H1 (cell line): ENCODE data around the gene ZBTB20. TPM values are rescaled to one million over a fixed set of nuclear protein-coding genes. Genes with fewer than 3 reads are reported as not detected.

Experiments used
- CTCF ChIA-PET: fragments of 300-600 bp; sonication (Branson Sonifier 250); formaldehyde crosslinking; loops from one replicate; lab custom pipeline; 2021; ENCODE audit not compliant: partially characterized antibody; lab: Charles Lee
- POLR2A ChIA-PET: fragments of 300-600 bp; sonication (Branson Sonifier 250); formaldehyde crosslinking; loops from one replicate; lab custom pipeline; 2021; ENCODE audit warnings: inconsistent platforms; ENCODE audit not compliant: partially characterized antibody; lab: Charles Lee
- DNase-seq, 2 experiments: peaks; one replicate each; pipeline versions ENCODE4 v3.0.0 to v3.0.0-alpha.2; 2010 to 2022; ENCODE audit warnings: low spot score in 2 of 2, low read depth in 1 of 2, mixed read lengths in 1 of 2
- FAIRE-seq: peaks from 2 replicates; lab custom pipeline; 2011; peaks lifted over from hg19 to GRCh38; lab: Jason Lieb, UNC
- H2AFZ ChIP-seq: 2 replicates; pipeline ENCODE4 v1.8.1; 2012; ENCODE audit warnings: low read length, inconsistent platforms
- H2AK5ac ChIP-seq: 2 replicates; pipeline ENCODE4 v1.6.1; 2013; ENCODE audit warnings: low read depth, low read length
- H2BK120ac ChIP-seq: replicated peaks from 2 replicates; pipeline ENCODE3; 2013; ENCODE audit warnings: low read depth, low read length, inconsistent platforms
- H2BK12ac ChIP-seq: 2 replicates; pipeline ENCODE4 v1.6.1; 2013; ENCODE audit warnings: low read depth, low read length
- H2BK15ac ChIP-seq: 2 replicates; pipeline ENCODE4 v1.6.1; 2013; ENCODE audit warnings: low read length
- H2BK20ac ChIP-seq: 2 replicates; pipeline ENCODE4 v1.6.1; 2013; ENCODE audit warnings: low read length
- H2BK5ac ChIP-seq: 2 replicates; pipeline ENCODE4 v1.6.1; 2013; ENCODE audit warnings: low read depth, low read length
- H3K14ac ChIP-seq: 2 replicates; pipeline ENCODE4 v1.6.1; 2013; ENCODE audit warnings: inconsistent platforms; ENCODE audit not compliant: insufficient read length
- H3K18ac ChIP-seq: 2 replicates; pipeline ENCODE4 v1.6.1; 2013; ENCODE audit warnings: low read length; ENCODE audit errors: extremely low read depth
- H3K23ac ChIP-seq: 2 replicates; pipeline ENCODE4 v1.6.1; 2013; ENCODE audit warnings: inconsistent platforms; ENCODE audit not compliant: insufficient read length
- H3K23me2 ChIP-seq: 2 replicates; pipeline ENCODE4 v1.6.1; 2013; ENCODE audit warnings: low read depth, low read length
- H3K27ac ChIP-seq: 2 replicates; pipeline ENCODE4 v1.6.1; 2011; ENCODE audit warnings: low read depth, low read length, inconsistent platforms
- H3K27me3 ChIP-seq, 4 experiments: replicated peaks in 1 of 4; 1 replicate in 1 of 4; 2 replicates in 3 of 4; pipeline versions ENCODE4 v1.6.1 to v1.8.1; 2011 to 2013; ENCODE audit warnings: low read length in 3 of 4, mild to moderate bottlenecking in 3 of 4, inconsistent platforms in 2 of 4, mixed read lengths in 2 of 4, moderate library complexity in 1 of 4; ENCODE audit not compliant: control insufficient read depth in 3 of 4, insufficient read depth in 3 of 4; ENCODE audit errors: extremely low read depth in 1 of 4
- H3K36me3 ChIP-seq, 4 experiments: 2 replicates each; pipeline versions ENCODE4 v1.6.1 to v1.8.1; 2011 to 2013; ENCODE audit warnings: mild to moderate bottlenecking in 4 of 4, low read length in 3 of 4, moderate library complexity in 2 of 4, control low read depth in 1 of 4, inconsistent platforms in 1 of 4; ENCODE audit not compliant: insufficient read depth in 4 of 4, control insufficient read depth in 2 of 4
- H3K4ac ChIP-seq: replicated peaks from 2 replicates; pipeline ENCODE3; 2013; ENCODE audit warnings: low read length, low read depth, mixed read lengths, inconsistent platforms; ENCODE audit not compliant: insufficient read length
- H3K4me1 ChIP-seq, 4 experiments: replicated peaks in 1 of 4; 1 replicate in 1 of 4; 2 replicates in 3 of 4; pipeline versions ENCODE4 v1.6.1 to v1.8.1; 2011 to 2013; ENCODE audit warnings: low read length in 3 of 4, inconsistent platforms in 2 of 4, mixed read lengths in 1 of 4; ENCODE audit not compliant: insufficient read depth in 4 of 4, control insufficient read depth in 3 of 4
- H3K4me2 ChIP-seq, 2 experiments: 2 replicates each; pipeline versions ENCODE4 v1.6.1 to v1.8.1; 2011 to 2013; ENCODE audit warnings: low read depth in 2 of 2, low read length in 2 of 2, control low read depth in 1 of 2, inconsistent platforms in 1 of 2, mild to moderate bottlenecking in 1 of 2; ENCODE audit not compliant: insufficient read depth in 1 of 2
- H3K4me3 ChIP-seq, 4 experiments: fragments of 200-600, 300-600 bp in 1 of 4; sonication (generic), shearing (Covaris generic), sonication (Bioruptor Twin) in 1 of 4; 2 replicates each; pipeline versions ENCODE4 v1.5.1 to v1.8.1; 2011 to 2016; ENCODE audit warnings: low read length in 4 of 4, low read depth in 3 of 4, control low read depth in 2 of 4, inconsistent platforms in 2 of 4, mild to moderate bottlenecking in 2 of 4, mixed read lengths in 1 of 4, moderate library complexity in 1 of 4; ENCODE audit not compliant: insufficient read depth in 2 of 4; ENCODE audit errors: extremely low read depth in 1 of 4
- H3K56ac ChIP-seq: replicated peaks from 2 replicates; pipeline ENCODE3; 2013; ENCODE audit warnings: low read depth, mild to moderate bottlenecking, mixed read lengths, low read length, inconsistent platforms; ENCODE audit not compliant: insufficient read length
- H3K79me1 ChIP-seq: 2 replicates; pipeline ENCODE4 v1.6.1; 2013; ENCODE audit warnings: low read depth, low read length, control low read depth
- H3K79me2 ChIP-seq, 2 experiments: 2 replicates each; pipeline versions ENCODE4 v1.6.1 to v1.8.1; 2012 to 2013; ENCODE audit warnings: low read length in 2 of 2, mild to moderate bottlenecking in 2 of 2, inconsistent platforms in 1 of 2; ENCODE audit not compliant: insufficient read depth in 2 of 2, control insufficient read depth in 1 of 2
- H3K9ac ChIP-seq, 4 experiments: replicated peaks in 1 of 4; 1 replicate in 1 of 4; 2 replicates in 3 of 4; pipeline versions ENCODE4 v1.6.1 to v1.8.1; 2011 to 2013; ENCODE audit warnings: low read depth in 3 of 4, low read length in 3 of 4, control low read depth in 2 of 4, mild to moderate bottlenecking in 2 of 4, moderate library complexity in 2 of 4, inconsistent platforms in 1 of 4; ENCODE audit errors: extremely low read depth in 1 of 4
- H3K9me3 ChIP-seq, 2 experiments: 2 replicates each; pipeline versions ENCODE4 v1.6.1 to v1.8.1; 2012 to 2013; ENCODE audit warnings: mild to moderate bottlenecking in 2 of 2, moderate library complexity in 2 of 2, control low read depth in 1 of 2, inconsistent platforms in 1 of 2, low read depth in 1 of 2, low read length in 1 of 2, mixed read lengths in 1 of 2; ENCODE audit not compliant: insufficient read depth in 2 of 2
- H4K20me1 ChIP-seq, 2 experiments: replicated peaks in 1 of 2; 2 replicates each; pipeline versions ENCODE3 to v1.8.1; 2011 to 2013; ENCODE audit warnings: inconsistent platforms in 2 of 2, low read length in 2 of 2, mild to moderate bottlenecking in 1 of 2; ENCODE audit not compliant: insufficient read depth in 2 of 2, control insufficient read depth in 1 of 2
- H4K5ac ChIP-seq: 2 replicates; pipeline ENCODE4 v1.6.1; 2013; ENCODE audit warnings: low read length, low read depth, mixed read lengths, inconsistent platforms; ENCODE audit not compliant: insufficient read length
- H4K8ac ChIP-seq: 2 replicates; pipeline ENCODE4 v1.8.0; 2013; ENCODE audit warnings: mild to moderate bottlenecking, moderate library complexity, low read length, inconsistent platforms; ENCODE audit not compliant: insufficient read depth; ENCODE audit errors: extremely low read depth
- H4K91ac ChIP-seq: replicated peaks from 2 replicates; pipeline ENCODE3; 2013; ENCODE audit warnings: low read length, mixed read lengths, inconsistent platforms; ENCODE audit not compliant: insufficient read length
- CBX5 ChIP-seq: fragments of 300-800, 300-1000 bp; sonication (generic); IDR thresholded peaks from 2 replicates; pipeline ENCODE4 v1.7.1; 2016; ENCODE audit warnings: antibody characterized with exemption, low read length, low read depth
- EZH2 ChIP-seq: fragments of 200-600 bp; sonication (generic); IDR thresholded peaks from 2 replicates; pipeline ENCODE4 v1.7.1; 2012; ENCODE audit warnings: low read depth, mild to moderate bottlenecking, moderate library complexity, low read length, inconsistent platforms; ENCODE audit not compliant: severe bottlenecking
- NRF1 ChIP-seq: IDR thresholded peaks from 2 replicates; pipeline ENCODE4 v1.6.1; 2011; ENCODE audit warnings: mild to moderate bottlenecking, low read depth, low read length, improper control_type of control experiment
- RXRA ChIP-seq: IDR thresholded peaks from 2 replicates; pipeline ENCODE4 v1.6.1; 2011; ENCODE audit warnings: low read depth, mild to moderate bottlenecking, low read length, moderate library complexity; ENCODE audit not compliant: insufficient read depth
- TEAD4 ChIP-seq: IDR thresholded peaks from 2 replicates; pipeline ENCODE4 v1.6.1; 2012; ENCODE audit warnings: low read depth, low read length, inconsistent platforms, mixed read lengths
- USF2 ChIP-seq: IDR thresholded peaks from 2 replicates; pipeline ENCODE4 v1.6.1; 2011; ENCODE audit warnings: low read length, improper control_type of control experiment
- ZNF274 ChIP-seq: IDR thresholded peaks from 2 replicates; pipeline ENCODE4 v1.7.0; 2012; ENCODE audit warnings: low read length, borderline replicate concordance; ENCODE audit errors: extremely low read depth
- WGBS, 2 experiments: shearing (Covaris generic) in 1 of 2; methylation state at CpG; one replicate each; pipeline versions ENCODE4 v1.1.6 to v1.1.7; 2013 to 2015; ENCODE audit warnings: low lambda C conversion rate in 2 of 2, mixed read lengths in 2 of 2, inconsistent platforms in 1 of 2, low coverage in 1 of 2, missing lambda C conversion rate in 1 of 2; ENCODE audit not compliant: insufficient replicate concordance in 2 of 2, insufficient coverage in 1 of 2, insufficient read length in 1 of 2; ENCODE audit errors: extremely low coverage in 1 of 2, missing lambda C conversion rate in 1 of 2; 5-methylcytosine and 5-hydroxymethylcytosine counted together
- polyA plus RNA-seq, 7 experiments: library from polyadenylated mRNA; depleted of rRNA in 3 of 7; stranded (reverse) in 5 of 7; unstranded in 2 of 7; fragments of >200 nt in 5 of 7; fragments of 200-250 nt in 2 of 7; gene quantifications; 1 replicate in 5 of 7; 2 replicates in 1 of 7; 4 replicates in 1 of 7; pipeline versions ENCODE4 v1.2.1 to v1.2.3, GENCODE V29; 2011 to 2013; ENCODE audit warnings: missing spikeins in 2 of 7, mixed read lengths in 2 of 7
- total RNA-seq: library from RNA; stranded (reverse); fragmentation: NEBNext Ultra II Directional; extraction: Animal tissue kit (Norgen Biotek cat#: 25700); gene quantifications from 2 replicates; pipeline ENCODE4 v1.2.1, GENCODE V29; 2021

ZBTB20 gene
- total and polyA plus RNA-seq, 2 of the 8 experiments (the other 6 are each of a cell fraction or from before 2014, with no cell fraction given): 0.35 to 1.3 TPM

- H3K14ac ChIP-seq: no peak overlapping the region
- H3K9ac ChIP-seq: no peak overlapping the region
- H3K23ac ChIP-seq: no peak overlapping the region
- CTCF ChIA-PET: interaction anchor here (0.7 to 1.0 kb wide), 2 partner anchors 314 to 666 kb away, joined by 3 read pairs; no protein-coding TSS in a partner anchor
- H3K79me1 ChIP-seq: no peaks in the 10 kb centered on the region
- no peak overlapping the region for H3K4me2 ChIP-seq
- no peak overlapping the region for H3K18ac ChIP-seq
- no peaks in the 10 kb centered on the region for H3K79me2 ChIP-seq
- H3K4me3 ChIP-seq: no peak overlapping the region
- no peak overlapping the region for H2BK20ac ChIP-seq
- WGBS, 2 experiments: 85% methylated on average over 3 of the region's 3 CpGs; no CpG with 5 or more reads in 1 of the 2 experiments
- H4K20me1 ChIP-seq: no peaks in the 10 kb centered on the region
- H3K9me3 ChIP-seq: peaks cover 15 to 17% of the 10 kb centered on the region in 2 experiments
- no peak overlapping the region for H2BK120ac ChIP-seq
- H3K4me1 ChIP-seq: peaks cover 0 to 4% (median 0%) of the 10 kb centered on the region in 4 experiments; a peak in 1 of 7 replicates
- no peaks in the 10 kb centered on the region for H3K27me3 ChIP-seq
- H3K4ac ChIP-seq: no peak overlapping the region
- H2BK15ac ChIP-seq: no peak overlapping the region
- no peaks in the 10 kb centered on the region for H3K36me3 ChIP-seq
- no peak overlapping the region for H4K5ac ChIP-seq
- no peak for DNase-seq
- H4K91ac ChIP-seq: no peak overlapping the region
- no peaks in the 10 kb centered on the region for H3K23me2 ChIP-seq
- H2BK5ac ChIP-seq: no peak overlapping the region
- no peak overlapping the region for H2BK12ac ChIP-seq
- no peak overlapping the region for H2AK5ac ChIP-seq
- no peak for FAIRE-seq
- TF ChIP-seq CBX5 (no peak), EZH2 (no peak), TEAD4 (no peak), ZNF274 (no peak), RXRA (no peak), NRF1 (no peak), USF2 (no peak)
- TF ChIP-seq, all 59 proteins: peak for 0
- Histone ChIP-seq H4K8ac (no peak overlapping the region), H3K27ac (no peak overlapping the region), H2AFZ (no peak overlapping the region), H3K56ac (no peak overlapping the region)
- POLR2A ChIA-PET: no interaction called here
These were observed 7.5 kb upstream of the ZBTB20 start for GRCh38 chr3:115154611-115155010.
